Sigmoid colon (tissue), 4 donors: ENCODE results near the gene NPVF.

ENCODE experiments used
- CTCF ChIP-seq, 4 experiments: fragments of 450-650 bp in 3 of 4; fragments of 200-600 bp in 1 of 4; IDR thresholded peaks; one replicate each; pipeline ENCODE4 v1.5.1; 2016 to 2019; ENCODE audit warnings: antibody characterized with exemption in 4 of 4, mild to moderate bottlenecking in 3 of 4, moderate library complexity in 2 of 4
- EP300 ChIP-seq, 4 donors: sonication (generic); formaldehyde crosslinking; IDR thresholded peaks; one replicate each; pipeline ENCODE4 v1.6.1; 2017; ENCODE audit warnings: antibody characterized with exemption in 4 of 4
- POLR2A ChIP-seq, 2 donors: fragments of 450-650 bp; IDR thresholded peaks; one replicate each; pipeline ENCODE4 v1.6.1; 2016; ENCODE audit warnings: antibody characterized with exemption in 2 of 2, mild to moderate bottlenecking in 2 of 2, moderate library complexity in 2 of 2
- POLR2AphosphoS5 ChIP-seq, 4 donors: sonication (generic); formaldehyde crosslinking; IDR thresholded peaks; one replicate each; pipeline ENCODE4 v1.6.1; 2017; ENCODE audit warnings: antibody characterized with exemption in 4 of 4

GRCh38 chr7:25187932-25188331, 40.4 kb downstream of the NPVF start:
- TF ChIP-seq POLR2A (IDR thresholded peaks at IDR 0.05) (no peak), CTCF (IDR thresholded peaks at IDR 0.05) (no peak), EP300 (IDR thresholded peaks at IDR 0.05) (no peak), POLR2AphosphoS5 (IDR thresholded peaks at IDR 0.05) (no peak)
